RWPE1 (cell line): ENCODE measurements around the gene GAS6.
A peak's percentile ranks its signal among the peaks of the same experiment; 100 is the strongest.

ENCODE experiments used
- CTCF ChIA-PET: fragments of 350-600 bp; sonication (Branson Sonifier 250); formaldehyde crosslinking; extraction: SDS; loops from one replicate; lab custom pipeline; 2021; lab: Yijun Ruan, JAX
- POLR2A ChIA-PET: fragments of 400-600 bp; formaldehyde crosslinking; extraction: SDS; loops from one replicate; lab custom pipeline; 2020; ENCODE audit warnings: antibody characterized with exemption; ENCODE audit not compliant: low non-redundant PET; lab: Yijun Ruan, JAX
- DNase-seq: peaks from one replicate; pipeline ENCODE4 v3.0.0; 2012; ENCODE audit warnings: low spot score
- H3K27ac ChIP-seq: fragments of 450-650 bp; 2 replicates; pipeline ENCODE4 v1.5.1; 2017
- CTCF ChIP-seq: fragments of 450-650 bp; conservative IDR thresholded peaks from 2 replicates; pipeline ENCODE4 v1.5.1; 2017; ENCODE audit warnings: low read depth, mild to moderate bottlenecking

The GAS6 gene

GRCh38 chr13:113883921-113884804 lies 20.3 kb upstream of the GAS6 start:
- no peak overlapping the region for H3K27ac ChIP-seq
- TF ChIP-seq CTCF: no peak
- POLR2A ChIA-PET: no interaction called here
- no peak for DNase-seq
- CTCF ChIA-PET: no interaction called here

DNA sequence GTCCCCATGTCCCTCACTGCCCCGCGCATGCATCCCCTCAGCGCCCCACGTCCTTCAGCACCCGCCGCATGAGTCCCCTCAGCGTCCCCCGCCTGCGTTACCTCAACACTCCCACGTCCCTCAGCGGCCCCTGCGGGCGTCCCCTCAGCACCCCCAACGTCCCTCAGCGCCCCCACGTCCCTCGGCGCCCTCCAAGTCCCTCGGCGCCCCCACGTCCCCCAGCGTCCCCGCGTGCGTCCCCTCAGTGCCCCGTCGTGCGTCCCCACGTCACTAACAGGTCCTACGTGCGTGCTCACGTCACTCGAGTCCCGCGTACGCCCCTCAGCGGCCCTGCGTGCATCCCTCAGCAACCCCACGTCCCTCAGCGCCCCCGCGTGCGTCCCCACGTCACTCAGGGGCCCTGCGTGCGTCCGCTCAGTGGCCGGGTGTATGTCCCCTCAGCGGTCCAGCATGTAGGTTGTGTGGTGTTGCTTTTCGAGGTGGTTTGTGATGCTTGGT lies 19.5 kb upstream of the GAS6 start:
- no peak overlapping the region for H3K27ac ChIP-seq
- no peak for TF ChIP-seq CTCF
- ChIA-PET CTCF (no interaction called here), POLR2A (no interaction called here)
- DNase-seq: no peak

GRCh38 chr13:113882716-113883115 lies 18.8 kb upstream of the GAS6 start:
- H3K27ac ChIP-seq: peak overlapping the region; percentile 79
- no peak for DNase-seq
- TF ChIP-seq CTCF: no peak
- ChIA-PET CTCF (no interaction called here), POLR2A (no interaction called here)

DNA sequence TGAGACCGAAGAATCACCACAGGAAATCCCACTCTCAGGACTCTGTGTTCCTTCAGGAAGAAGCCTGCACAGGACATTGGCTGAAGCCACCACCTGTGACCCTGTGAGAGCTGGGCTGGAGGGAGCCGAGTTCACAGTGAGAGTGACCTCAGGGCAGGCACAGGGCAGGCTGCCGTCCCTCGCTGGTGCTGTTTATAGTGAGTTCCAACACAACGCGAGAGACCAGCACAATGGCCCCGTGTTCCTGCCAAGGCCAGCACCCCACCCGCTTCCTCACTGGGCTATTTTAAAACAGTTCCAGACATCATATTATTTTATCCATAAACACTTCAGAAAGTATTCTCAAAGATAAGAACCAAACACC lies 18.4 kb upstream of the GAS6 start:
- TF ChIP-seq CTCF: no peak
- peak overlapping the region; percentile 79 for H3K27ac ChIP-seq
- CTCF ChIA-PET: no interaction called here
- POLR2A ChIA-PET: no interaction called here
- no peak for DNase-seq

- POLR2A ChIA-PET: no interaction called here
- TF ChIP-seq CTCF: no peak
- DNase-seq: no peak
- CTCF ChIA-PET: interaction anchor here (0.7 kb wide), 1 partner anchor 66 kb away, joined by 3 read pairs; no protein-coding TSS in a partner anchor
- peak overlapping the region; percentile 79 for H3K27ac ChIP-seq
These were observed 17.9 kb upstream of the GAS6 start for GRCh38 chr13:113881614-113882266.
